Right cardiac atrium (tissue), 5 donors: Measurements from ENCODE around the gene DNAAF5. TPM values are rescaled to one million over a fixed set of nuclear protein-coding genes. Genes with fewer than 3 reads are reported as not detected.

Experiments
- ATAC-seq, 2 donors: fragments of 200-7000 bp; cut with Tn5 transposase; one replicate each; pipeline versions ENCODE4 v1.8.0 to v1.9.1; 2020; ENCODE audit warnings: moderate library complexity in 2 of 2, mild to moderate bottlenecking in 1 of 2
- DNase-seq, 3 donors: peaks; one replicate each; pipeline ENCODE4 v3.0.0-alpha.2; 2020
- H3K27ac ChIP-seq: one replicate; pipeline ENCODE4 v1.5.1; 2013; ENCODE audit warnings: mild to moderate bottlenecking, low read length, control low read depth, moderate library complexity
- H3K27me3 ChIP-seq: one replicate; pipeline ENCODE4 v1.6.1; 2013; ENCODE audit not compliant: control insufficient read depth, insufficient read depth
- H3K4me1 ChIP-seq: one replicate; pipeline ENCODE4 v1.6.1; 2013; ENCODE audit warnings: low read length; ENCODE audit not compliant: control insufficient read depth, insufficient read depth
- H3K4me3 ChIP-seq: one replicate; pipeline ENCODE4 v1.5.1; 2013; ENCODE audit warnings: low read length, control low read depth
- H3K9me3 ChIP-seq: one replicate; pipeline ENCODE4 v1.6.1; 2013; ENCODE audit warnings: low read length; ENCODE audit not compliant: control insufficient read depth
- WGBS: extraction: QIAGEN DNeasy Blood & Tissue Kit; methylation state at CpG from one replicate; pipeline ENCODE4 v1.1.7; 2013; 5-methylcytosine and 5-hydroxymethylcytosine counted together
- intact Hi-C, 4 donors: fragments of 100-400 bp; cut with DNase I; formaldehyde crosslinking; loops; one replicate each; pipeline versions ENCODE4 v1.11.0 to v1.14.0; 2022 to 2023
- polyA plus RNA-seq: library from polyadenylated mRNA; stranded (reverse); fragments of 200-250 nt; gene quantifications from one replicate; pipeline ENCODE4 v1.2.3, GENCODE V29; 2013
- total RNA-seq, 4 donors: library from RNA; stranded (reverse); fragmentation: NEBNext Ultra II Directional; extraction: Animal tissue kit (Norgen Biotek cat#: 25700); gene quantifications; one replicate each; pipeline ENCODE4 v1.2.1, GENCODE V29; 2021
- donor health status: healthy with polysubstance abuse.
- donor health status: DM: no; HTN: yes; CAD: no.
- donor health status: DM: no; HTN: no; CAD: no.
- donor health status: DM: no; HTN: yes; CAD: no; lungs with severe emphysema.
- donor health status: DM: yes; HTN: yes; CAD: no.

DNAAF5 gene
- total and polyA plus RNA-seq, 5 donors, result 10.2 to 20.7 (median 15.8) TPM

DNA sequence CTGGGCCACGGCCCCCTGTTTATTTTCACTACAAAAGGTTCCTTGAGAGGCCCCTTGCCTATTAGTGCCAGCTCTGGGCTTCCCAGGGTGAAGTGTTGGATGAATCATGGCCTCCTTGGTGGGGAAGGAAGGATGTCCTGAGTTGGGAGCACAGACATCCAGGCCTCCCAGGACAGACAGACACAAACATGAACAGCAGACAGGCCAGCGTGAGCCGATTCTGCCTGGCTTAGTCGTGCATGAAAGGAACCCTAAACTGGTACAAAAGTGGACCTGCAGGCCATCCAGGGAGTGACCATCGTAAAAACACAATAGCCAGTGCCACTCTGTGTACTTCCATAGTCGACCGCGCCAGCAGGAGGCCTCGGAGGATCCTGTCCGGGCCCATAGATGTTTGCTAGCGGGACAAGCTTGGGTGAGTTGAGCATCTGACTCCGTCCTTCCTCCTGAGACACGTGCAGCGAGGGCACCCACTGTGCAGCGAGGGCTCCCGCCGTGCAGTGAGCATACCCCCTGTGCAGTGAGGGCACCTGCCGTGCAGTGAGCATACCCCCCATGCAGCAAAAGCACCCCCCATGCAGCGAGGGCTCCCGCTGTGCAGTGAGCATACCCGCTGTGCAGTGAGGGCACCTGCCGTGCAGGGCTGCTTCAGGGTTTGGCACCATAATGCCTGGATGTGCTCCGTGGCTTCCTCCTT, 51.9 kb downstream of the DNAAF5 start:
- WGBS, result 88% methylated on average over 23 of the region's 23 CpGs
- intact Hi-C loops, result loop anchor here in 1 of 4 donors (5.0 kb wide), 1 partner anchor 456 kb away; no protein-coding TSS in a partner anchor
- H3K4me1 ChIP-seq, result no peaks in the 10 kb centered on the region
- H3K27ac ChIP-seq, result no peak overlapping the region
- DNase-seq (peak in 1 of 3 donors; percentile 40), ATAC-seq (no peak)
- H3K4me3 ChIP-seq, result no peak overlapping the region
- H3K9me3 ChIP-seq, result no peaks in the 10 kb centered on the region
- H3K27me3 ChIP-seq, result no peaks in the 10 kb centered on the region

- Histone ChIP-seq H3K4me1 (no peaks in the 10 kb centered on the region), H3K27ac (no peak overlapping the region), H3K9me3 (no peaks in the 10 kb centered on the region), H3K4me3 (no peak overlapping the region), H3K27me3 (no peaks in the 10 kb centered on the region)
- ATAC-seq (no peak), DNase-seq (peak in 1 of 3 donors; percentile 34)
- intact Hi-C loops, result loop anchor here in 1 of 4 donors (5.0 kb wide), 1 partner anchor 457 kb away; no protein-coding TSS in a partner anchor
- WGBS, result 40% methylated on average over 15 of the region's 15 CpGs
These were observed 52.5 kb downstream of the DNAAF5 start for GRCh38 chr7:778968-779451.

- Histone ChIP-seq H3K27ac (peak overlapping the region; percentile 0), H3K9me3 (no peaks in the 10 kb centered on the region), H3K4me1 (no peaks in the 10 kb centered on the region), H3K27me3 (no peaks in the 10 kb centered on the region), H3K4me3 (no peak overlapping the region)
- peak; percentile 4 to 5 for ATAC-seq
- intact Hi-C loops, result loop anchor here in 1 of 4 donors (5.0 kb wide), 1 partner anchor 457 kb away; no protein-coding TSS in a partner anchor
- 89% methylated on average over 9 of the region's 9 CpGs for WGBS
- peak in 1 of 3 donors; percentile 28 for DNase-seq
These were observed 53.0 kb downstream of the DNAAF5 start for GRCh38 chr7:779480-779879.

- Histone ChIP-seq H3K27me3 (no peaks in the 10 kb centered on the region), H3K27ac (peak overlapping the region; percentile 59), H3K9me3 (no peaks in the 10 kb centered on the region), H3K4me3 (no peak overlapping the region), H3K4me1 (no peaks in the 10 kb centered on the region)
- DNase-seq, result peak in 2 of 3 donors; percentile 72 to 77
- WGBS, result 61% methylated on average over 14 of the region's 14 CpGs
- ATAC-seq, result peak; percentile 48 to 71
- intact Hi-C loops, result loop anchor here in 1 of 4 donors (10.0 kb wide), 1 partner anchor 95 kb away; the partner anchor contains the start of gene GET4
These were observed 53.6 kb downstream of the DNAAF5 start for GRCh38 chr7:780081-780480.

DNA sequence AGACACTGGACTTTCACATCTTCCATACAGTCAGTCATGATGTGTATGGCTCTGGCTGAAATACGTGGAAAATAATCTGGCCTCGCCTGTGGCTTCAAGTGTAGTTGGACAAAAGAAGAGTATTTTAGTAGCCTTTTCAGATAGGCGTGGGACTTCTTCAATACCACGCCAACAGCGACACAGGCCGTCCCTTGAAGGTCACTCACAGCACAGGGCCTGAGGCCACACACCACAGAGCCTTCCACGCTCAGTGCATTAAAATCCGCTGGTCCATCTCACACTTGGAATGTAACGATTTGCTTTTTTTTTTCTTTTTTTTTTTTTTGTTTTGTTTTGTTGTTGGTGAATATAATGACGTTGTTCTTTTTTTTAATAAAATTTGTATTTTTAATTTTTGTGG, 54.0 kb downstream of the DNAAF5 start:
- ATAC-seq, result peak; percentile 27 to 50
- Histone ChIP-seq H3K27ac (peak overlapping the region; percentile 59), H3K27me3 (no peaks in the 10 kb centered on the region), H3K4me1 (no peaks in the 10 kb centered on the region), H3K4me3 (no peak overlapping the region), H3K9me3 (no peaks in the 10 kb centered on the region)
- 77% methylated on average over 10 of the region's 10 CpGs for WGBS
- intact Hi-C loops, result loop anchor here in 1 of 4 donors (10.0 kb wide), 1 partner anchor 94 kb away; the partner anchor contains the start of gene GET4
- peak in 1 of 3 donors; percentile 48 for DNase-seq

GRCh38 chr7:781186-781849, 54.8 kb downstream of the DNAAF5 start:
- Histone ChIP-seq H3K4me1 (no peaks in the 10 kb centered on the region), H3K4me3 (no peak overlapping the region), H3K9me3 (no peaks in the 10 kb centered on the region), H3K27ac (peak overlapping the region; percentile 58), H3K27me3 (no peaks in the 10 kb centered on the region)
- intact Hi-C loops, result loop anchor here in 1 of 4 donors (10.0 kb wide), 1 partner anchor 93 kb away; the partner anchor contains the start of gene GET4
- DNase-seq (peak in 1 of 3 donors; percentile 51), ATAC-seq (no peak)
- 60% methylated on average over 23 of the region's 23 CpGs for WGBS

DNA sequence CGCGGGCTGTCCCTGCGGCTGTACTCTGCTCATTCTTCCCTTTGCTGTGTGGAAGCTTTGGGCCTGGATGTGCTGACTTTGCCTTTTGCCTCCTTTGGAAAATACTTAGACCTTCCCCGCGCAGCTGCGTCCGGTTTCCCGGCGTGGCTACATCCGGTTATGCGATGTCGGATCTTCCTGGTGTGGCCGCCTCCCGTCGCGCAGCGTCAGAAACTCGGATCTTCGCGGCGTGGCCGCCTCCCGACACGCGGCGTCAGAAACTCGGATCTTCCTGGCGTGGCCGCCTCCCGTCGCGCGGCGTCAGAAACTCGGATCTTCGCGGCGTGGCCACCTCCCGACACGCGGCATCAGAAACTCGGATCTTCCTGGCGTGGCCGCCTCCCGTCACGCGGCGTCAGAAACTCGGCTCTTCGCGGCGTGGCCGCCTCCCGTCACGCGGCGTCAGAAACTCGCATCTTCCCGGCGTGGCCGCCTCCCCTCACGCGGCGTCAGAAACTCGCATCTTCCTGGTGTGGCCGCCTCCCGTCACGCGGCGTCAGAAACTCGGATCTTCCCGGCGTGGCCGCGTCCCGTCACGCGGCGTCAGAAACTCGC, 55.5 kb downstream of the DNAAF5 start:
- intact Hi-C loops, result loop anchor here in 1 of 4 donors (10.0 kb wide), 1 partner anchor 93 kb away; the partner anchor contains the start of gene GET4
- Histone ChIP-seq H3K27ac (peak overlapping the region; percentile 10), H3K4me1 (no peaks in the 10 kb centered on the region), H3K4me3 (no peak overlapping the region), H3K27me3 (no peaks in the 10 kb centered on the region), H3K9me3 (no peaks in the 10 kb centered on the region)
- DNase-seq, result peak in 1 of 3 donors; percentile 47
- WGBS, result 97% methylated on average over 80 of the region's 80 CpGs
- ATAC-seq, result no peak

DNA sequence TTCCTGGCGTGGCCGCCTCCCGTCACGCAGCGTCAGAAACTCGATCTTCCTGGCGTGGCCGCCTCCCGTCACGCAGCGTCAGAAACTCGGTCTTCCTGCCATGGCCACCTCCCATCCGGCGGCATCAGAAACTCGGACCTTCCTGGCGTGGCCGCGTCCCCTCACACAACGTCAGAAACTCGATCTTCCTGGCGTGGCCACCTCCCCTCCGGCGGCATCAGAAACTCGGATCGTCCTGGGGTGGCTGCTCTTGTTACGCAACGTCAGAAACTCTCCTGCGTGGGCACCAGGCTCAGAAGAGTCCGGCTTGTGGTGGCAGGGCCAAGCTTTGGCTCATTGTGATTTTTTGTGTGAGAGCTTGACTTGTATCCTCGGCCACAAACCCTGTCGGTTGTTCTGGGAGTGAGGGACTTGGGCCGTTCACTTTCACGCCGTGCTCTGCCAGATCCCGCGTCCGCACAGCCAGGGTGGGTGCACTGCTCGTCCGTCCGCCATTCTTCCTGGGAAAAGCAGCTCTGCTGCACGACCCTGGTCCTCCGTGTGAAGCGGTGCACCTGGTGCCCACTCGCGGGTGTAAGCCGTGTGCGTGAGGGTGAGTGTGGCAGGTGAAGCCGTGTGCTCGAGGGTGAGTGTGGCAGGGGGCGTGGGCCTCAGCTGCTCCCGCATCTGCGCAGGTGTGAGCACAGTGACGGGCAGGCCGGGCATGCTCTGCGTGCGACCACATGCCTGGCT, 56.4 kb downstream of the DNAAF5 start:
- no peak overlapping the region for H3K4me3 ChIP-seq
- intact Hi-C loops, result loop anchor here in 1 of 4 donors (10.0 kb wide), 1 partner anchor 92 kb away; the partner anchor contains the start of gene GET4
- H3K27ac ChIP-seq, result no peak overlapping the region
- peak in 1 of 3 donors; percentile 48 for DNase-seq
- ATAC-seq, result no peak
- no peaks in the 10 kb centered on the region for H3K9me3 ChIP-seq
- no peaks in the 10 kb centered on the region for H3K27me3 ChIP-seq
- WGBS, result 95% methylated on average over 53 of the region's 56 CpGs
- H3K4me1 ChIP-seq, result no peaks in the 10 kb centered on the region

- ATAC-seq, result no peak
- intact Hi-C loops, result loop anchor here in 1 of 4 donors (10.0 kb wide), 1 partner anchor 91 kb away; the partner anchor contains the start of gene GET4
- no peaks in the 10 kb centered on the region for H3K4me1 ChIP-seq
- no peaks in the 10 kb centered on the region for H3K27me3 ChIP-seq
- no peaks in the 10 kb centered on the region for H3K9me3 ChIP-seq
- WGBS, result 91% methylated on average over 36 of the region's 36 CpGs
- no peak overlapping the region for H3K27ac ChIP-seq
- no peak overlapping the region for H3K4me3 ChIP-seq
- peak in 1 of 3 donors; percentile 45 for DNase-seq
These were observed 57.3 kb downstream of the DNAAF5 start for GRCh38 chr7:783556-784490.
